HT1080 (cell line): ENCODE results near the gene TP73. TPM values are rescaled to one million over a fixed set of nuclear protein-coding genes. Genes with fewer than 3 reads are reported as not detected.

ENCODE experiments used
- DNase-seq: peaks from one replicate; pipeline ENCODE4 v3.0.0-alpha.2; 2015; ENCODE audit warnings: low read depth
- total RNA-seq: library from RNA; depleted of rRNA; stranded (reverse); fragments of >200 nt; shearing (Covaris generic); gene quantifications from 2 replicates; pipeline ENCODE4 v1.2.3, GENCODE V29; 2014

TP73 gene
- total RNA-seq, 1 experiment from 2014 or later: not detected

DNA sequence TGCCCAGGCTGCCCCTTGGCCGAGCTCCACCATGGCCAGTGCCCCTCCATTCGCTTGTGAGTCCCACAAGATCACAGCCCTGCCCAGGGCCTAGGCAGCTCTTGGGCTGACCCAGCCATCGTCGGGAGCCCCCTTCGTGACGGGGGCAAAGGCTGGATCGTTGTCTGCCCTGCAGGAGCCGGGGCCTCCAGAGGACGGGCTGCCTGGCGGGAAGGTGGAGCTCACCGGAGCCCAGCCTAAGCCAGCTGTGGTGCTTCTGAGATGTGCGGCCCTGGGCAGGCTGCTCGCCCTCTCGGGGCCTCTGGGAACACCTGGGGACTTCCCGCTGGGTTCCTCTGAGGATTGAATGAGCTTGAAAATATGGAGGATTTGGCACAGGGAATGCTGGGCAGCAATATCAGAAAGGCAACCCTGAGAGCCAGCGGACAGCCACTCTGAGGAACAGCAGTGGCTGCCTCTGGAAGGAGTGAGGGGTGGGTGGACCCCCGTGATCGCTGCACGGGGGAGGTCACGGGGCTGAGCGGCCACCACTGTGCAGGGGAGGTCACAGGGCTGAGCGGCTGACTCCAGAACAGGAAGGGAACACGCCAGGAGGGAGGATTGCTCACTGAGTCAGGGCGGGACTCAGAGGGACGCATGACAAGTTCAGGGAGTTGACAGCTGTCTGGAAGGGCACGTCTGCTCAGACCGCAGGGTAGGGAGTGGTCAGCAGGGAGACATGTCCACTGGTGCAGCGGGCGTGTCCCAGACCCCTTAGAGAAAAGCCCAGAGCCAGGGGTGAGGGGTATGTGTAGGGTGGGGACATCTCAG lies 19.3 kb downstream of the TP73 start:
- DNase-seq: no peak

DNA sequence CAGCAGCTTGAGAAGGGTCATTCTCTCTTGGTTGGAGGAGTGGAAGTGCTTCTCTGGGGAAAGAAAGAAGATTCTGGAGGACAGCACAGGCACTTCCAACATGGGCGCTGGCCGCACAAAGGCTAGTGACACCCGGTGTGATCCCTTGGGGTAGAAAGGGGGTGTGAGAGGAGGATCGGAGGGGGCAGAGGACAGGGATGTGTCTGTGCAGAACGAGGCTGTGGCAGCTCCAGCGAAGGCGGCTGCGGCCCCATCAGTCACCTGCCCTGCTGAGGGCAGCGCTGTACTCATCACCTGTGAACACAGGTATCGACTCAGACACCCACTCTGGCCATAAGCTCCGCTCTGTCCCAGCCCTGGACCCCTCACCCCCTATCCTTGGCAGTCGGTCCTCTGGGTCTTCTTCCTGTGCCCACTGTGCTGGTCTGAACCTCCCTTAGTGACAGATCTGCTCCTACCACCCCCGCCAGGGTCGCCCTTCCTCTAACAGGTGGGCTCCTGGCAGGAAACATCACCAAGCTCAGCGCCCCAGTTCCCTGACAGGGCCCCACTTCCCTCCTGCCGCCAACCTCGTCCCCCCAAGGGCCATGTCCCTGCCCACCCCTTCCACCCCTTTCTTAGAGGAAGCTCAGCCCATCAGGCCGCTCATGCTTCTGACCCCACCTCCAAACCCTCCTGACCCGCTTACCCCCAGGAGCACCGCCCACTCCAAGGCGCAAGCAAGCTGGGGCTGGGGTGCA lies 20.1 kb downstream of the TP73 start:
- no peak for DNase-seq

DNA sequence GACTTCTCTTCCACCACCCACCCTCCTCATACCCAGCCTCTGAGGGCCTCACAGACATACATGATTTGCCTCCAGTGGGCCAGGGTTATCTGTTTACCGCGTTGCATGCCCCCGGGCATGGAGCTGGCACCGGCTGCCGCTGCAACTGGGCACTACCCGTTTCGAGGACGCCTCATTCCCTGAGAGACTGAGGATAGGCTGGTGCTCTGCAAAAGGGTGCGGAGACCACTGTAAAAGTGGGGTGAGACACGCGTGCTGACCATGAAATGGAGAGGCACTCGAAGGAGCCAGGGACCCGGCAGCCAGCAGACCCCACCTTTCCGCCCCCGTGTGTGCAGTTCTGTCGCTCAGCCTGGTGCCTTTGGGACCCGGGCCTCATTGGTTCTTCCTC lies 20.6 kb downstream of the TP73 start:
- DNase-seq: no peak

DNA sequence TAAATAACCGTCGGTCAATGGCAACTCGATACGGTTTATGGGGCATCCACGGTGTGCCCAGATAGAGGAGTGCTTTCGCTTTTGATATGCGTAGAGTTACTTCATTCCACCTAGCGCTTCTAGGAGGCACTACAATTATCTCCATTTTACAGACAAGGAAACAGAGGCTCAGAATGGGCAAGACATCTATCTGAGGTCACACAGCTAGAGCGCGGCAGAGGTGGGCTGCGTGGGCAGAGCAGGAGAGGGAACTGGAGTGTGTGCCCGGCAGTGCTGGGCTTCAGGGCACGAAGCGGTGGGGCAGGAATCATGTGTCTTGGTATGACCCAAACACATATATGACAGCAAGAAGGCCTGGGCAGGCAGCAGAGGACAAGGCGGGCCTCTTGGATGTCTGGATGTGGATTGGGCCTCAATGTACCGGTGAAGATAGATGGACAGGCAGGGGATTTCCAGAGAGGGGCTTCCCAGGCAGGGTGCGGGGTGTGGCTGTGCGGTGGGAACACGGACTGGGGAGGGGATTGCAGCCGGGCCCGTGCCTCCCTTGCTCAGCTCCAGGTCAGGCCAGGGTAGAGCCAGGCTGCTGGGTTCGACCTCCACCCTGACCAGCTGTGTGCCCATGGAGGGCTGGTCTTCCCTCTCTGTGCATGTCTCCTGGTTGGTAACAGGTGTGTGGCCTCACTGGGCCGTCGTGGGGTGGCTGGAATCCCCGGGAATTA lies 21.2 kb downstream of the TP73 start:
- no peak for DNase-seq

DNA sequence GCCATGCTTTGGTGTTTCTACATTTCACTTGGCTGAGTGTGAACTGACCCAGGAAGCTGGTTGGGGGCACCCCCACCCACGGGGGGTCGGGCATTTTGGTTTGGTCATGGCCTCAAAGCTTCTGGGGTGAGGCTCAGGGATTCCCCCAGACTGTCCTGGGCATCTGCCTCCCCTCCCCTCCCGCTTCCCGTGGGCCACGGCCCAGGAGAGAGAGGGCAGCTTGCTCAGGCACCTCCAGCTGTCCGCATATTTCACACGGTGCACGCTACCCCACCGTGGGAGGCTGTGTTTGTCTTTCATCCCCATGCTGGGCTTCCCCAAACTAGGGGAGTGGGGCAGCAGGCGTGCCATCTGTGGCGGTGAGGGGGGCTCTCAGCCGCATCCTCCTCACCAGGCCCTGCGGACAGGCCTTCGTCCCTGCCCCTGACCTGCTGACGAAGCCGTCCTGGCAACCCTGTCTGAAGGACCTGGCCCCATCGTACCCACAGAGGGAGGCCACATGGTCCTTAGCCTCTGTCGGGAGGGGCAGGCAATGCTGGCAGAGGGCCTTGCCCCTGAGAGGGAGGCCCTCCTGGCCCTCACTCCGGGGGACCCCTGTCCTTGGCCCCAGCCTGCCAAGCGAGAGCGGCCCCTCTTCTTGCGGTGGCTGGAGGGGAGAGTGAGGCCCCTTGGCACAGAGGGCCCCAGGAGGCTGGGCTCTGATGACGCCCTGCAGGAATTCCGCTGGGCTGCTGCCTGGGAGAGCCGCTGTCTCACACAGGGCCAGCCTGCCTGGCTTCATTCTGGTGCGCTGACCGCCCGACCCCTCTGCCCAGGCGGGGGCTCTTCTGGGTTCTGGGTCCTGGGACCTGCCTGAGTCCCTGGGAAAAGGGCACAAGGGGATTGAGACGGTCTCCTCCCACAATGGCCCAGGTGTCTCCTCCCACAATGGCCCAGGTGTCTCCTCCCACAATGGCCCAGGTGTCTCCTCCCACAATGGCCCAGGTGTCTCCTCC lies 22.1 kb downstream of the TP73 start:
- no peak for DNase-seq

DNA sequence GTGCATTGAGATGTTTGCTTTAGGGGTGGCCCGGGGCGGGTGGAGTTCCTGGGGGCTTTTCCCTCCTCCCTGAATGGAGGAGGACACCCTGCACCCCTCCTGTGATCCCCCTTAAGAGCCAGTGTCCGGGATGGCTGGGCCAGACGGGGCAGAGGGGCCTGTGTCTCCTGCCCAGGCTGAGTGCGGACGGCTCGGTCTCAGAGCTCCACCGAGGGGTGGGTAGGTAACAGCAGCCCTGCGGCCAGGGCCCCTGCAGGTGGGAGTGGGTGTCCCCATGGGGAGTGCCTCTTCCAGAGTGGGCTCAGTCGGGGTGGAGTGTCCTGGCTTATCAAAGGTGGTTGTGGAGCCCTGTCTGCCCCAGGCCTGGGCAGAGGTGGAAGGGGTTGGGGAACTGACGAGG lies 23.1 kb downstream of the TP73 start:
- no peak for DNase-seq

DNA sequence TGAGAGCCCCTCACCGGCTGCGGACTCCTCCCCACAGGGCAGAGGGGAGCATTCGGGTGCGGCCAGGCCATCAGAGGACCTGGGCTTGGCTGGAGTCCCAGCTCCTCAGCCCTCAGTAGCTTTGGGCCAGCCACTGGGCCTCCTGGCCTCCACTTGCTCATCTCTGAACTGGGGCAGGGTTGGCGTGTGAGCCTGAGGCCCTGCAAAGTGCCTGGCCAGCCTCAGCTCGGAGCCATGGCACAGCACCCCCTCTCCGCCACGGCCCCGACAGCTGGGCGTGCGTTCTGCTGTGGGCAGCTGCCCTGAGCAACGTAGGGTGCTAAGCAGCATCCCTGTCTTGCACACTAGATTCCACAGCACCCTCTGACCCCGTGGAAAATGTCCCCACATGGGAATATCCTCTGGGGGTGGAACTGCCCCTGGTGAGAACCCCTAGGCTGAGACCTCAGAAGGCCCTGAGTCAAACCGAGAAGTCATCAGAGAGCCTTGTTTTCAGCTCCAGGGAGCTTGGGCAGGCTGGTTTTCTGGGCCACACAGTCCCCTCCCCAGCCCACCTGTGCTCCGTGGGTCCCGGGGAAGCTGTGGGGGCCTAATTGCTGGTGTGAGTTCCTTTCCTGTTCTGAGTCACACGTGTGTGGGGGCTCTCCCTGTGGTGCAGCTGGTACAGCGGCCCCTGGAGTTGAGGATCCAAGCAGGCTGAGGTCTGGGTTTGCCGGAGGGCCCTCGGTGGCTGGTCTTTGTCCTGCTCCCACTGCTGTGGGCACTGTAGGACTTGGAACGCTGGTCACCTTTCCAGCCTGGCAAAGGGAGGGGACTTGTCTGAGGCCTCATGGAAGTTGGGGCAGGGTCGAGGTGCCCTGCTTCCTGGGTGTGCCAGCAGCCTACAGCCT lies 24.5 kb downstream of the TP73 start:
- no peak for DNase-seq

DNA sequence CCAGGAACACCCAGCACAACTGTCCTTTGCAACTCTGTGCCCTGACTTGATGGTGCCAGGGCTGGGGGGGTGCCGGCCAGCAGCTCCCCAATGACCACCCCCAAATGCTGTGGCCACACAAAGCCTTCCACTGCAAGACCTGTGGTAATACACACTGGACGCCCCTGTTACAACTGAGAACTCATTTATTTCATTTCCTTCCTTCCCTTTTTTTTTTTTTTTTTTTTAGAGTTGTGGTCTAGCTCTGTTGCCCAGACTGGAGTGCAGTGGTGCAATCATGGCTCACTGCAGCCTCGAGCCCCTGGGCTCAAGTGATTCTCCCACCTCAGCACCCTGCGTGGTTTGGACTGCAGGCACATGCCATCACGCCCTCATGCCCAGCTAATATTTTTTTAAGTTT lies 25.2 kb downstream of the TP73 start:
- DNase-seq: no peak

DNA sequence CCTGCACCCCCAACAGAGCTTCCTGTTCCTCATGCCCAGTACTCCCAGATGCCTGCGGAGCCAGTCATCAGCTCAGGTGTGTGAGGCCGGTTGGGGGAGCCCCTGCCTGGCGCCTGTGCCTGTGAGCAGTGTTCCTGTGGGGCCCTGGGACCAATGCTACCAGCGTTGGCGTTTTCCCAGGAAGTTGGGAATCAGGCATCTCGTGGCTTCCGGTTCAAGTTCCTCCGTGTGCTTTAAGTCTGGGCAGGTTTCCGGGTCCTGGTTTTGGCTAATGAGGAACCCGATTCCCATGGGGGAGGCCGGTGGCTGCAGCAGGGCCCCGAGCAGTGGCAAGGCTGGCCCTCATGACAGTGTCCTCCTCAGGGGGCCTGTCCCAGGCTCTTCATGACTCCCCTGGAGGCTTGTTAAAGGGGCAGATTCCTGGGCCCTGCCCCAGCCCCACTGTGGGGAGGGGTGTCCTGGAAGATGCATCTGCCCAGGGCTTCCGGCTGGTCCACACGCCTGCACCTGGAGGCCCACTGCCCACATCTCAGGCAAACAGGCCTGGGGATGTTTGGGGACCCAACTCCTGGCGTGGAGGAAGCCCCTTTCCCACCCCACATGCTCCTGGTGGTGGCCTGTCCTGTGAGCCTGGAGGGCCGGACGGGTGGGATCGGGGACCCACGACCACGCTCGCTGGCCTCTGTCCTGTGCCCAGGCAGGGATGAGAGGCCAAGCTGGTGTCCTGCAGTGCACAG lies 26.2 kb downstream of the TP73 start:
- DNase-seq: no peak

DNA sequence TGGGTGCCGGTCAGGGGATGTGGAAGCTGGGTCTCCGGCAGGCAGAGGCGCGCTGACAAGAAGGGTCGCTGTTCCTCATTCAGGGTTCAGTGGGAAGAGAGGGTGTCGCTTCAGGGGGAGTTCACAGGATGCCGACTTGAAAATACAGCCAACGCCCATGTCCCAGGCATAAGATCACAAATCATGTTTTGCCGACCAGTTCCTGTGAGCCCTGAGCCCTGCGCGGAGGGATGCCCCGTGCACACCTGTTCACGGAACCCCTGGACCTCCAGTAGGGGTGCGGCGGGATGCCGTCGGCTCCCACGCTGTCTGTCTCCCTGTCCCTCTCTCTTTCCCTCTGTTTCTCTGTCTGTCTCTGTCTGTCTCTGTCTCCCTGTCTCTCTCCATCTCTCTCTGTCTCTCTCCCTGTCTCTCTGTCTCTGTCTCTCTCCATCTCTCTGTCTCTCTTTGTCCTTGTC lies 26.8 kb downstream of the TP73 start:
- no peak for DNase-seq

DNA sequence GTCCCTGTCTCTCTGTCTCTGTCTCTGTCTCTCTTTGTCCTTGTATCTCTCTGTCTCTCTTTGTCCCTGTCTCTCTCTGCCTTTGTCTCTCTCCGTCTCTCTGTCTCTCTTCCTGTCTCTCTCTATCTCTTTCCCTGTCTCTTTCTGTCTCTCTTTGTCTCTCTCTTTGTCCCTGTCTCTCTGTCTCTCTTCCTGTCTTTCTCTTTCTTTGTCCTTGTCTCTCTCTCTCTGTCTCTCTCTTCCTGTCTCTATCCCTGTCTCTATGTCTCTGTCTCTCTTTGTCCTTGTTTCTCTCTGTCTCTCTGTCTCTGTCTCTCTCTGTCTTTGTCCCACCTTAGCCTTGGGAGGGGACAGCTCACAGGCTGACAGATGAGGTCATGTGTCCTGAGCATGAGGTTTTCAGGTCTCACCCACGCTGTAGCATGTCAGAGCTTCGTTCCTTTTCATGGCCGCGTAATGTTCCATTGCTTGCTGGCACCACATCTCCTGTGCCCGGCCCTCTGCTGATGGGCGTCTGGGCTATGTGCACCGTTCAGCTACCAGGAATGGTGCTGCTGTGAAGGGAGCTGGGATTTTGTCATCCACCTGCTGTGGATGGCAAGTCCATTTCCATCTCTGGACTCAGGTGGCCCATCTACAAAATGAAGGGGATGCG lies 27.6 kb downstream of the TP73 start:
- DNase-seq: no peak

DNA sequence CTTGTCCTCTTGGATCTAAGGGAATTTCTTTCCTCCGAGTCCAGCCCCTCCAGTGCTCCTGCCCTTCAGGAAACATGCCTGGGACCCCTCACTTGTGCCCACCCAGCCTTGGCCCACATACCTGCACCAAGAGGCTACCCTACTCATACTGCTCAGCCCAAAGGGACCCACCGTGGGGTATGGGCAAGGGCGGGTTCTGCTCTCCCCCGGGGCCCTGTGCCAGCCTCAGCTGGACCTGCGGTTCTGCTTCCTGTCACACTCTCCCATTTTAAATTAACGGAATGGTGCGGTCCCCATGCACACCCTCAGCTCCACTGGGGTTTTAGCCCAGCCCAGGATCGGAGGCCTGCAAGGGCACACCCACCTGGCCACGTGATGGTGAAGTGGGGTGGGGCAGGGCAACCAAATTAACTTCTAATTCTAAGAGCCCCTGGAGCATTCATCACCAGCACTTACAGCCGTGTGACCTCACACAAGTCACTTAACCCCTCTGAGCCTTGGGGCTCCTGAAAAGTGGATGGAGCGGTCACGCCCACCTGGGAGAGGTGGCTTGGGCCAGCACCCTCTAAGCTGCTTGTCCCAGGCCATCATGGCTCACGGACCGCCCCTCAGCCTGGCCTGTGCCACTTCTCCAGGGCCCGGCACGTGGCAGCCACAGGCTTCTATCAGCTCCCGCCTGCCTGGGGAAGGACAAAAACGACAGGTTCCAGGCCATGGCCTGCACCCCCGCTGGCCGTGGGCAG lies 28.3 kb downstream of the TP73 start:
- DNase-seq: no peak

DNA sequence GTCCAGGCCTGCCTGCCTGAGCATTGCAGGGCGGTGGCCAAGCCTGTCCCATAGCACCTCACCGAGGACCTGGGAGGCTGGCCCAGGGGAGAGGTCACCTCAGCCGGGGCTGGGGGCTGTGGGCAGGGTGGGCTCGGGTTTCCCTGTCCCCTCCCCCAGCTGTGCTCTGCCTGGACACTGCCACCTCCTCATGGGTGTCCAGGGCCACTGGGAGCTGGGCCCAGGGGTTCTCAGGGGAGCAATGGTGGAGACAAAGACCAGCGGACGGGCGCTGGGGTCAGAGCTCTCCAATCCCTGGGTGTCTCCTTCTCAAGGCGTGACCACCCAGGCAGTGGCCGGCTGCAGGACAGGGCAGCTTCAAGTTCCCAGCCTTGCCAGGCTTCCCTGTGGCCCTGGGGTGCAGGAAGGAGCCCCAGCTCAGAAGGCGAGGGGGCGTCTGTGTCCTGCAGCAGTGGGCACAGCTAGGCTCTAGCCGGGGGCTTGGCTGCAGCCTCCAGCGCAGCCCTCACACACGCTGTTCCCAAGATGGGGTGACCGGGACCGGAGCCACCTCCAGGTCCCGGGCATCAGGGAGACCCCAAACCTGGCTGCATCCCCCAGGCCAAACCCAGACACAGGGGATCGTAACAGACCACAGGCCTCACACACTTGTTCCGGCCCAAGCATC lies 29.0 kb downstream of the TP73 start:
- no peak for DNase-seq

DNA sequence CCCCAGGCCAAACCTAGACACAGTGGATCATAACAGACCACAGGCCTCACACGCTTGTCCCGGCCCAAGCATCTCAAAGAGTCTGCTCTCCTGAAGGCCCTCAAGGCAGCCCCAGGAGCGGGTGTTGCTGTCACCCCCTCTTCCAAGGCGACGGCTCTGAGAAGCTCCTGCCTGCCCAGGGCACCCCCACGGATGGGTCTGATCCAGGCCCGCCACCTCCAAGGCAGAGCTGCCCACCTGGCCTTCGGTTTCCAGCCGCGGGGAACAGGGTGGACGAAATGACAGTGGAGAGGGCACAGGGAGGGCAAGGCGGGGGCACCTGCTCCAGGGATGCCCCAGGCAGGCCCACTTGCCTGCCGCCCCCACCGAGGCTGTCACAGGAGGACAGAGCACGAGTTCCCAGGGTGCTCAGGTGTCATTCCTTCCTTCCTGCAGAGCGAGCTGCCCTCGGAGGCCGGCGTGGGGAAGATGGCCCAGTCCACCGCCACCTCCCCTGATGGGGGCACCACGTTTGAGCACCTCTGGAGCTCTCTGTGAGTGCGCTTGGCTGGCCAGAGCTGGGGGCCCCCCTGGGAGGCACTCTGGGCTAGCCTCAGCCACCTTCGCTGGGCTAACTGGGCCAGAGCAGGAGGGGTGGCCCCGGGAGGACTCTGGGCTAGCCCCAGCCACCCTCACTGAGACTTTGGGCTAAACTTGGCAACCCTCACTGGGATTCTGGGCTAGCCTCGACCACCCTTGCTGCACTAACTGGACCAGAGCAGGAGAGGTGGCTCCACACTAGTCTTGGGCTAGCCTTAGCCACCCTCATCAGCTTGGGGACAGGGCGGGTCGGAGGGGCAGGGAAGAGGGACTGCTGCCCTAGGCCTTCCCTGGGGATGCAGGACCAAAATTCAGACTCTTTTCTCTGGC lies 29.8 kb downstream of the TP73 start:
- no peak for DNase-seq

DNA sequence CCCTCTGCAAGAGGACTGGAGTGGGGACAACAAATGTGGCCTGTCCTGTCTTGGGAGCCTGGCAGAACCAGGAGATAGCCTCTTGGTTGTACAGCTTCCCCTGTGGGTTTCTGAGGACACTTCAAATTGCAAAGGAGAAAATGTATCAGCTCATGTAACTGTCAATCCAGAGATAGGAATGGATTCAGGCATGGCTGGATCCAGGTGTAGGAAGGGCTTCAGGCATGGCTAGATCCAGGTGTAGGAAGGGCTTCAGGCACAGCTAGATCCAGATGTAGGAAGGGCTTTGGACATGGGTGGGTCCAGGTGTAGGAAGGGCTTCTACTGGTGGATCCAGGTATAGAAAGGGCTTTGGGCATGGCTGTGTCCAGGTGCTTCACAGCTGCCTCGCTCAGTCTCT lies 30.9 kb downstream of the TP73 start:
- DNase-seq: no peak

DNA sequence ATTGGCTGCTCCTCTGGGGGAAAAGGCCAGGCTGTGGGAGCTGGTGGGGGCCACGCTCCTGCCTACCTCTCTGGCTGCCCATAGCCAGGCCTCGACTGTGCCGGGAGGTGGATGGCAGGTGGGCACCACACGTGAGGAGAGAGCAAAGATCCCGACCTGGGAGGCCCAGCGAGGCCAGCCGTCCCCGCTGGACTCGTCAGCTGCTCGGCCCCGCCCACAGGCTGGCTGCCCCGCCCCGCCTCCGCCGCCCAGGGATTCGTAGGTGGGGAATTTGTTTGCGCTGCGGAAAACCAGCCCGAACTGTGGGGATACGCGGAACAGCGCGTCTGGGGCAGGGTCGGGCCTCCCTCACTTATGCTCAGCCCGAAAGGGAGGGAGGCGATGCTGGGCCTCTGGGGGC lies 31.7 kb downstream of the TP73 start:
- no peak for DNase-seq
